Ovary (tissue), 3 donors: Measurements from ENCODE around the gene SELENOM.

ENCODE experiments used
- EP300 ChIP-seq: sonication (generic); formaldehyde crosslinking; IDR thresholded peaks from one replicate; pipeline ENCODE4 v1.6.1; 2017; ENCODE audit warnings: antibody characterized with exemption
- POLR2A ChIP-seq: fragments of 450-650 bp; IDR thresholded peaks from one replicate; pipeline ENCODE4 v1.6.1; 2017; ENCODE audit warnings: antibody characterized with exemption, mild to moderate bottlenecking, moderate library complexity
- TF ChIP-seq, protein P1 (sequence below), 3 donors: fragments of 450-650 bp in 2 of 3; fragments of 200-600 bp in 1 of 3; IDR thresholded peaks; one replicate each; pipeline versions ENCODE4 v1.5.1 to v1.8.0; 2016 to 2022; ENCODE audit warnings: antibody characterized with exemption in 3 of 3, mild to moderate bottlenecking in 1 of 3
- donor health status: DM: no; HTN: no; CAD: no.

DNA sequence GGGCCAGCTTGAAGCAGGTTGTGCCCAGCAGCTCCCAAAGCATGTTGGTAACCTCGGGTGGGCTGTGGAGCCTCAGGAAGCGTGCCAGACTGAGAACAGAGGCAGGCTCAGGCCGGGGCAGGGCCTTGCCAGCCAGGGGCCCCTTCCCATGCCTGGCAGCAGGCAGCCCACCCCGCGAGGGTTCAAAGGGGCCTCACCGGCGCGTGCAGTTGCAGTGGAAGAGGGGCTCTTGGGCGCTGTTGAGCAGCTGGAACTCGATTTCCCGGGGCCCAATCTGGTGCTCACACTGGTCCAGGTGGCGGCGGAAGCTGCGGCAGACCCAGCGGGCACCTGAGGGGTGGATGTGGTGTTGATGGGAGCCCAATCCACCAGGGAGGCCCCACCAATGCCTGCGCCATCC lies 29.3 kb upstream of the SELENOM start:
- TF ChIP-seq POLR2A (no peak), EP300 (no peak)
- TF ChIP-seq, protein P1, sequence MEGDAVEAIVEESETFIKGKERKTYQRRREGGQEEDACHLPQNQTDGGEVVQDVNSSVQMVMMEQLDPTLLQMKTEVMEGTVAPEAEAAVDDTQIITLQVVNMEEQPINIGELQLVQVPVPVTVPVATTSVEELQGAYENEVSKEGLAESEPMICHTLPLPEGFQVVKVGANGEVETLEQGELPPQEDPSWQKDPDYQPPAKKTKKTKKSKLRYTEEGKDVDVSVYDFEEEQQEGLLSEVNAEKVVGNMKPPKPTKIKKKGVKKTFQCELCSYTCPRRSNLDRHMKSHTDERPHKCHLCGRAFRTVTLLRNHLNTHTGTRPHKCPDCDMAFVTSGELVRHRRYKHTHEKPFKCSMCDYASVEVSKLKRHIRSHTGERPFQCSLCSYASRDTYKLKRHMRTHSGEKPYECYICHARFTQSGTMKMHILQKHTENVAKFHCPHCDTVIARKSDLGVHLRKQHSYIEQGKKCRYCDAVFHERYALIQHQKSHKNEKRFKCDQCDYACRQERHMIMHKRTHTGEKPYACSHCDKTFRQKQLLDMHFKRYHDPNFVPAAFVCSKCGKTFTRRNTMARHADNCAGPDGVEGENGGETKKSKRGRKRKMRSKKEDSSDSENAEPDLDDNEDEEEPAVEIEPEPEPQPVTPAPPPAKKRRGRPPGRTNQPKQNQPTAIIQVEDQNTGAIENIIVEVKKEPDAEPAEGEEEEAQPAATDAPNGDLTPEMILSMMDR (IDR thresholded peaks at IDR 0.05): no peak
